IPS-20b (cell line): ENCODE results near the gene NUDCD3.

Source experiments
- H3K27ac ChIP-seq: one replicate; pipeline ENCODE4 v1.5.1; 2013; ENCODE audit warnings: low read length
- H3K27me3 ChIP-seq: 2 replicates; pipeline ENCODE4 v1.6.1; 2013; ENCODE audit warnings: mild to moderate bottlenecking, low read length, inconsistent platforms; ENCODE audit not compliant: insufficient read depth
- H3K36me3 ChIP-seq: 2 replicates; pipeline ENCODE4 v1.6.1; 2013; ENCODE audit warnings: low read depth, mild to moderate bottlenecking, inconsistent platforms, low read length, moderate library complexity; ENCODE audit not compliant: insufficient read depth
- H3K4me1 ChIP-seq: 2 replicates; pipeline ENCODE4 v1.6.1; 2013; ENCODE audit warnings: mild to moderate bottlenecking, control low read depth, inconsistent platforms, low read length, moderate library complexity; ENCODE audit not compliant: insufficient read depth
- H3K4me3 ChIP-seq: 2 replicates; pipeline ENCODE4 v1.5.1; 2013; ENCODE audit warnings: mild to moderate bottlenecking, low read length, inconsistent platforms
- H3K9ac ChIP-seq: 2 replicates; pipeline ENCODE4 v1.6.1; 2013; ENCODE audit warnings: low read depth, mild to moderate bottlenecking, inconsistent platforms, low read length, moderate library complexity
- H3K9me3 ChIP-seq: 2 replicates; pipeline ENCODE4 v1.6.1; 2013; ENCODE audit warnings: mild to moderate bottlenecking, low read depth, low read length, inconsistent platforms; ENCODE audit not compliant: insufficient read depth

Gene NUDCD3

DNA sequence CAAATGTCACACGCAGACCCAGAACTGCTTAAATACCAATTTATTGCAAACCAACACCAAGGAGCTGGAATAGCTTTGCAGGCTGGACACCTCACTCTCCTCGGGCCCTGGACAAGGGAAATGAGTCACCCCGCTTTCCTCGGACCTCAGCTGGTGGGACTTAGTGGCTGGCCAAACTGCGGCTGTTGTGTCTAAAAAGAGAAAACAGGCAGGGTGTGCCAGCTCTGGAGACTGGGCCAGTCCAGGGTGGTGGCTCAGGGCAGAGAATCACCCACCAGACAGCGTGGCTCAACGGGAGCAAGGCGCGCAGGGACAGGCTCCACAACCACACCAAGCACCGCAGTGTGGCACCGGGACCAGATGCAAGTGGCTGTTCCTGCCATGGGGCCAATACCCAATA, 106.9 kb downstream of the NUDCD3 start:
- Histone ChIP-seq H3K9me3 (no peaks in the 10 kb centered on the region), H3K27me3 (no peaks in the 10 kb centered on the region), H3K4me3 (no peak overlapping the region), H3K4me1 (no peaks in the 10 kb centered on the region), H3K27ac (no peak overlapping the region), H3K9ac (no peak overlapping the region), H3K36me3 (peaks cover 37% of the 10 kb centered on the region)

GRCh38 chr7:44382459-44383265, 107.8 kb downstream of the NUDCD3 start:
- Histone ChIP-seq H3K27ac (no peak overlapping the region), H3K27me3 (no peaks in the 10 kb centered on the region; the same call in 1 of the 2 replicates)

GRCh38 chr7:44381494-44382220, 108.8 kb downstream of the NUDCD3 start:
- no peak overlapping the region for H3K4me3 ChIP-seq
- no peaks in the 10 kb centered on the region for H3K4me1 ChIP-seq
- no peaks in the 10 kb centered on the region for H3K9me3 ChIP-seq
- no peak overlapping the region for H3K27ac ChIP-seq
- peaks cover 24% of the 10 kb centered on the region for H3K36me3 ChIP-seq
- H3K9ac ChIP-seq: no peak overlapping the region
- H3K27me3 ChIP-seq: no peaks in the 10 kb centered on the region; the same call in 1 of the 2 replicates

More at GRCh38 chr7:44382459-44383265, 107.8 kb downstream of the NUDCD3 start:
- no peak overlapping the region for H3K9ac ChIP-seq
- H3K9me3 ChIP-seq: no peaks in the 10 kb centered on the region
- no peaks in the 10 kb centered on the region for H3K4me1 ChIP-seq
- peaks cover 30% of the 10 kb centered on the region for H3K36me3 ChIP-seq
- H3K4me3 ChIP-seq: no peak overlapping the region

DNA sequence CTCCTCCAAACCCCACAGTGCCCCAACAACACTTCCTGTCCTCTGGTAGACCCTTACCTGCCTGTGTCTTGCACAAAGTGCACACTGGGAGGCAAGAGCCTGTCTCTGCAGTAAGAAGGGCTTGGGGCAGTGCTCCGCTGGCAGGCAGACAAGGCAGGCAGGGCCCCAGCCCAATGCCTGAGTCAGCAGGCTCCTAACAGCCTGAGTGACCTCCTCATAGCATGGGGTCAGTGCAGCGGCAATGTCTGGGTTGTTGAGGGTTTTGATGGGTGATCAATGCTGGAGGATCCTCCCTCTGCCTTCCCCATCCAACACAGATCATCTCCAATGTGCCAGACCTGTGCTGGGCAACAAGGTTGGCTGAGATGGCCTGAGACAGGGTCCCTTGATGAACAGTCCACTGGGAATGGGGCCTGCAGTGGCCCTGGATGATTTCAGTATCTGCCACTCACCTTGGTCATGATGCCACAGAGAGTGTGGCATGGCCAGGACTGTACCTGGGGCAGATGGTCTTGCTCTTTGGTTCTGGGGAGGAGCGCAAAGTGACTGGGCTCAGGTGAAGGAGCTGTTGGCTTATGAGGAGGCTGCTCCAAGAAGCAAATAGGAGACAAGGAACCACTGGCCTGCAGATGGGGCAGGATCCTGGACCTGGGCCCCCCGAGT, 109.5 kb downstream of the NUDCD3 start:
- Histone ChIP-seq H3K4me1 (no peaks in the 10 kb centered on the region), H3K9me3 (no peaks in the 10 kb centered on the region), H3K4me3 (no peak overlapping the region), H3K27me3 (no peaks in the 10 kb centered on the region; the same call in 1 of the 2 replicates), H3K9ac (no peak overlapping the region), H3K27ac (no peak overlapping the region), H3K36me3 (peaks cover 17% of the 10 kb centered on the region)

DNA sequence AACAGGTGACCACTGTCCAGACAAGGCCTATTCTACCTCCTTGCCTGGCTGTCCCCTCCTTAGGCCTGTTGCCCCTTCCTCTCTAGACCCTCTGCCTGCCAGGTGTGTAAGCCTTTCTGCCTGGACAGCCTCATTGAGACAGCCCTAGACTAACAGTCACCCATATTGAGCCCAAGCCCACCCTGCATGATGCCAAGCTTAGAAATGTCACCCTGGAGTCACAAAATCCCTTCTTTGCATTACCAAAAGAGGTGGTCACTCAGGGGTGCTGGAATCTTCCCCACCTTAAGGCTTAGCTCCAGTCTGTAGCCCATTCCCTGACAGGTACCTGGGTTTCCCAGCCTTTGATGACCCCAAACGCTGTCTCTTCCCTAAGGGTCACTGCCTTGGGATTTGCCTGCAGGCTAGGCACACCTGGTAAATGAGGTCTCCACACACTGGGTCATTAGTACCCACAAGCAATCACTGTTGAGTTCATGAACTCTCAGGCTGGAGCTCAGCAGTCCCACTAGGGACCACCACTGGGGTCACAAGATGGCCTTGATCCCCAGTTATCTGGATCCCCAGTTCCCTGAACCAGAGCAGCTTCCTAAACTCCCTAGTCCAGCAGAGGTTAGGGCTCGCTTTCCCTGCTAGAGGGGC, 110.1 kb downstream of the NUDCD3 start:
- peaks cover 11% of the 10 kb centered on the region; the same call in 1 of the 2 replicates for H3K36me3 ChIP-seq
- H3K9ac ChIP-seq: no peak overlapping the region
- no peaks in the 10 kb centered on the region; the same call in 1 of the 2 replicates for H3K27me3 ChIP-seq
- no peak overlapping the region for H3K27ac ChIP-seq
- H3K4me3 ChIP-seq: no peak overlapping the region
- no peaks in the 10 kb centered on the region for H3K4me1 ChIP-seq
- no peaks in the 10 kb centered on the region for H3K9me3 ChIP-seq

DNA sequence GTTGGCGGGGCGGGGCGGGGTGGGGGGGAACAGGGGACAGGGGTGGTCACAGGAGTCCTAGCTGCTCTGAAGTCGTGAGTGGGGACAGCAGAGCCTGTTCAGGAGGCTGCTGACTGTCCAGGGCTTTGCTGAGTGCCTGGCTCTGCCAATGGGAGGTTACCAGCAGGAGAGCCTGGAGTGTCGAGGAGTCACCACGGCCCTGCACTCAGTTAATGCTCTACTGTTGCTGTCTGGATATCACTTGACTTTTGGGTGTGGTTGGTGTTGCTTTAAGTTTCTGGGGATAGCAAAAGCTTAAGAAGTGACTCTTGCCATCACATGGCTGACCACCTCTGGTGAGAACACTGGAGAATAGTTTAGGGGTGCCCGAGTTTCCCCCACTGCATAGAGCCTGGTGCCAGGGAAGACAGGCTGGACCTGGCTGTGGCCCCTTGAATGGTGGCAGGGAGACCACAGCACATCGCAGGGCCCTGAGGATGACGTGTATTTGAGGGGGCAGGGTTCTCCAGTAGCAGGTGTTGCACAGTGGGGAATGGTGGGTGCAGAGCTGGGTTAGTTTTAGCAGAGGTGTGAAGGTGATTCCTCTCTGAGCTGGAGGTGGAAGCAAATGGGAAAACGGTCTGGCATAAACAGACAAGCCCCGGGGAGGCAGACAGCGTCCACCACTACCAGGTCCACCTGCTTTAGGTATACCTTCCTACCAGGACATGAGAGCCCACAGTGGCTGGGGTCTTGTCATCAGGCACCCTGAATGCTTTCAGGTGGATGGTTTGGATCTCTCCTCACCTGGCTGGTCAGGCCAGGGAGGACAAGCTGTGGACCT, 110.9 kb downstream of the NUDCD3 start:
- H3K4me1 ChIP-seq: no peaks in the 10 kb centered on the region
- H3K9ac ChIP-seq: no peak overlapping the region
- peaks cover 3% of the 10 kb centered on the region; the same call in 1 of the 2 replicates for H3K36me3 ChIP-seq
- H3K4me3 ChIP-seq: no peak overlapping the region
- H3K9me3 ChIP-seq: no peaks in the 10 kb centered on the region
- H3K27ac ChIP-seq: no peak overlapping the region
- no peaks in the 10 kb centered on the region; the same call in 1 of the 2 replicates for H3K27me3 ChIP-seq

DNA sequence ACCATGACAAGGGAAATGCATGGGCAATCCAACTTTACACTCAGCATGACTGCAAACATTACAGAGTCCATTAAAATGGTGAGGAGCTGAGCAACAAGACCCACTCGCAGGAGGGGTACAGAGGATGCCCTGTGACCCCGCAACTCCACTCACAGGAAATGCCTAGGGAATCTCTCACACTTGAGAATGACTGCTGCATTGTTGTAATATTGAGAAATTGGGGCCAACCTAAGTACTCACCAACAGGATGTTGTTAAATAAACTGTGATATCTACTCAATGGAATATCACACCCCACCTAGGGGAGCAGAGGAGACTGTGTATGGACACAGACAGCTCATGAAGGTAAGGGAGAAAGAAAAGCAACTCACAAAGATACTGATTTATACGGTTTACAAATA, 111.7 kb downstream of the NUDCD3 start:
- no peak overlapping the region for H3K27ac ChIP-seq
- no peaks in the 10 kb centered on the region for H3K9me3 ChIP-seq
- no peaks in the 10 kb centered on the region for H3K36me3 ChIP-seq
- H3K4me1 ChIP-seq: no peaks in the 10 kb centered on the region
- no peak overlapping the region for H3K9ac ChIP-seq
- H3K27me3 ChIP-seq: no peaks in the 10 kb centered on the region; the same call in 1 of the 2 replicates
- no peak overlapping the region for H3K4me3 ChIP-seq

DNA sequence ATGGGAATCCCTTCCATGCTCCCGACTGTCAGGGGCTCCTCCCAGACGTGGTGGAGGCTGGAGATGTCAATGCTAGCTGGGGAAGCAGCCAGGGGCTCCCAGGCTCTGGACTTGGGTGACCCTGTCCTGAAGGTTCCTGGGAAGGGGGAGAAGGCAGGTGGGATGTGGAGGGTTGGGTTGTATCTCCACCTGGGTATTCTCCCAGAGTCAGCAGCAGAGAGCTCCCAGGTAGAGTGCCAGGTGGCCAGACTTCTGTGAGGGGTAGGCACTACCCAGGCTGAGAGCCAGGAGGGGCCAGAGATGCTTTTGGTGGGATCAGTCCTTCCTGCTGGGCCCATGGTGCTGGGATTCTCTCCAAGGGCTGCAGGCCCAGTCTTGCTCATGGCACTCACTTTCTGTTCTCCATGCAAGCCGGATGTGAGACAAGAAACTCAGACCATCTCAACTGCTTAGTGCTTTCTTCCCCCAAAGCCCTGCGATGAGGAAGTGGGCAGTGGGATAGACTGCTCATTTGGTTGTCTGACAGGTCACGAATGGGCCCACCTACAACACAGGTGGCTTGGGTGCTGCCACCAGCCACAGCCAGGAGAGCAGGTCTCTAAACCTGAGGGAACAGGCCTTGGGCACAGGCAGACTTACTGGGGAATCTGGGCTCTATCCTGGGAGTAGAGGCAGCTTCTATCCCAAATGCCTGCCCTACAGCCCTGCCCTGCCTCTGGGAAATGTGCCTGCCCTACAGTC, 112.6 kb downstream of the NUDCD3 start:
- H3K36me3 ChIP-seq: no peaks in the 10 kb centered on the region
- H3K27me3 ChIP-seq: peaks cover 5% of the 10 kb centered on the region; the same call in 1 of the 2 replicates
- H3K4me3 ChIP-seq: no peak overlapping the region
- no peak overlapping the region for H3K9ac ChIP-seq
- H3K27ac ChIP-seq: no peak overlapping the region
- no peaks in the 10 kb centered on the region for H3K9me3 ChIP-seq
- H3K4me1 ChIP-seq: no peaks in the 10 kb centered on the region

- Histone ChIP-seq H3K9ac (no peak overlapping the region), H3K4me1 (no peaks in the 10 kb centered on the region), H3K4me3 (no peak overlapping the region), H3K36me3 (no peaks in the 10 kb centered on the region), H3K9me3 (no peaks in the 10 kb centered on the region), H3K27ac (no peak overlapping the region), H3K27me3 (peaks cover 5% of the 10 kb centered on the region; the same call in 1 of the 2 replicates)
Measured at GRCh38 chr7:44377134-44377463, 113.4 kb downstream of the NUDCD3 start.

DNA sequence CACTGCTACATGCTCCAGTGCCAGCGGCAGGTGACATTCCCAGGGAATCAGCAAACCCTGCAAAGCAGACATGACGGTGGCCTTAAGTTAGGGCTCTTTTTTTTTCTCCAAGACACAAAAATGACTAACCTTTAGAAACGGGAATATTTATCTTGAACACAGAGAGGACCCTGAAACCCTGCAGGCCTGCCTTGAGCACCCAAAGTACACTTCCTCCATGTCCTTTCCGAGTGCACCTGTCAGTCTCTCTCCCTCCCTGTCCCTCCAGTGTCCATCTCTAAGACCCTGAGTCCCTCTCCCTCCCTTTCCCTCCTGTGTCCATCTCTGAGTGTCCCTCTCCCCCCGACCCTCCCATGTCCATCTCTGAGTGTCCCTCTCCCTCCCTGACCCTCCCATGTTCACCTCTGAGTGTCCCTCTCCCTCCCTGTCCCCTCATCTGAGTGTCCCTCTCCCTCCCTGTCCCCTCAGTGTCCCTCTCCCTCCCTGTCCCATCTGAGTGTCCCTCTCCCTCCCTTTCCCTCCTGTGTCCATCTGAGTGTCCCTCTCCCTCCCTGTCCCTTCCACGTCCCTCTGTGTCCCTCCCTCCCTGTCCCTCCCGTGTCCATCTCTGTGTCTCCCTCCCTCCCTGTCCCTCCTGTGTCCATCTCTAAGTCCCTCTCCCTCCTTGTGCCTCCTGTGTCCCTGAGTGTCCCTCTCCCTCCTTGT, 113.9 kb downstream of the NUDCD3 start:
- Histone ChIP-seq H3K4me3 (no peak overlapping the region), H3K9ac (no peak overlapping the region)

More for the DNA sequence above, 113.9 kb downstream of the NUDCD3 start:
- no peaks in the 10 kb centered on the region for H3K36me3 ChIP-seq
- no peaks in the 10 kb centered on the region for H3K4me1 ChIP-seq
- no peak overlapping the region for H3K27ac ChIP-seq
- H3K27me3 ChIP-seq: peaks cover 5% of the 10 kb centered on the region; the same call in 1 of the 2 replicates
- H3K9me3 ChIP-seq: no peaks in the 10 kb centered on the region
